SK-N-MC (cell line): ENCODE results near the gene CHST10.

Source experiments
- EZH2 ChIP-seq: fragments of 200-600 bp; sonication (generic); IDR thresholded peaks from one replicate; pipeline ENCODE4 v1.6.1; 2017; ENCODE audit warnings: antibody characterized with exemption
- FOXP2 ChIP-seq: optimal IDR thresholded peaks from 2 replicates; pipeline ENCODE3; 2011; ENCODE audit warnings: mild to moderate bottlenecking, moderate library complexity; ENCODE audit not compliant: insufficient read depth; ENCODE audit errors: extremely low read length, control extremely low read depth
- POLR2AphosphoS5 ChIP-seq: IDR thresholded peaks from 2 replicates; pipeline ENCODE4 v1.6.1; 2012; ENCODE audit warnings: mild to moderate bottlenecking, low read depth, low read length, borderline replicate concordance

GRCh38 chr2:100416935-100417710 is at the start of gene CHST10:
- TF ChIP-seq EZH2, result no peak
- TF ChIP-seq FOXP2, result peak; percentile 7
- TF ChIP-seq POLR2AphosphoS5, result peak; percentile 35; the same call in 1 of the 2 replicates
